IPS-NIHi7 (cell line): Measurements from ENCODE around the gene SLC6A11.
A peak's percentile ranks its signal among the peaks of the same experiment; 100 is the strongest.

Experiments
- DNase-seq: peaks from one replicate; pipeline ENCODE4 v3.0.0; 2012; ENCODE audit warnings: mixed read lengths; ENCODE audit errors: extremely low spot score

The SLC6A11 gene

DNA sequence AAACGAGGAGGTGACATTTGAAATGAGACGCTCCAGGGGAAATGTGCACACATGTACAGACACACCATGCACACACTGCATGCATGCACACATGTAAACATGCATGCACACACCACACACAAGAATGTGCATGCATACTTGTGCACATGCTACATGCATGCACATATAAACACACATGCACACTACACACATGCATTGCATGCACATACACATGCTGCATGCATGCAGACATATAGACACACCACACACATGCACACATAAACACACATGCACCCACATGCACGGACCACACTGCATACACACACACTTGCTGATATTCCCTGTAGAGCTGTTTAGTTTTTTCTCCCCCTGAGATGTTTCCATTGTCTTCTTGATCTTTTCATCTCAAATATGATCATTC lies 138.7 kb downstream of the SLC6A11 start:
- DNase-seq: no peak

DNA sequence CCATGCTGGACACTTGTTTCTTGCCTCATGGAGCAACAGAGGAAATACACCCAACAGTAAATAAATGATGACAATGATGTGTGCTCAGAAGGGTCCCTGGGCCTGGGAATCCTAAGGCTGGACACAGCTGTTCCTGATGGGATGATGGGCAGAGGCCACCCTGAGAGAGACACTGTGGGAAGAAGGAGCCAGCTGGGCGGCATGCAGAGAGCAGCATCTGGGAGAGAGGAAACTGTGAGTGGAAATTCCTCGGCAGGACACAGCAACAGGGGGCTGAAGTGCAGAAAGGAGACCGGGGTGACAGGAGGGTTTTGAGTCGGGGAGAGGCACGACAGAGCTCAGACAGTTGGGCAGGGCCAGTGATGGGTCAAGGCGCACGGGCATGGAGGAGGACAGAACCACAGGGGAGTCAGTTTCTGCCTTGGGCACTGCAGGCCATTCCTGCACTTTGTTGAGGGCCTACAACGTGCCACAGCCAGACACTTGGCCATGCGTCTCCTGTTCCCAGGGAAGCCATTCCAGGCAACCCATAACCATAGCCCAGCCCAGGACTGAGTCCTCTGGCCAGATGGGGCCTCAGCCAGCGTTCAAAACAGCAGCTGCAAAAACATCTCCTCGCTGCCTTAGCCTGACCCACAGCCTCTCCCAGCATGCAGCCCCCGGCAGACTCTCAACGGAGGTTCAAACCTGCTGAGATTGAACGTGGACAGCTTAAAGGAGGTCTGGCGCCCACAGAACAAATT lies 139.9 kb downstream of the SLC6A11 start:
- DNase-seq: no peak

DNA sequence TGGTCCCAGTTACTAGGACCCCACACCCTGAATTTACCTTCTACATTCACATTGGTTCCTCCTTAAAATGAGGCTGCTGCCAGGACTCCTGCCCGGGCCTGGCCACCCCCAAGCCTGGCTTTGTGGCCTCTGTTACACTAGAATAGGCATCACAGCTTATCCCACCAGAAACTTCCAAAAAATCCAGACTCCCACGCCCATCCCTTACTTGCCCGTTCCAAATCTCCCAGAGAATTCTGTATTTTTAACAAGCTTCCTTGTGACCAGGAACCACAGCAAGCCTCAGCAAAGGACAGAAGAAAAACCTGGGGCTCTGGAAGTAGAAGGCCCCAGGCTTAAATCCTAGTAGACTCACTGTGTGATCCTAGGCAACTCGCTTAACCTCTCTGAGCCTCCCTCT lies 140.5 kb downstream of the SLC6A11 start:
- DNase-seq: no peak

DNA sequence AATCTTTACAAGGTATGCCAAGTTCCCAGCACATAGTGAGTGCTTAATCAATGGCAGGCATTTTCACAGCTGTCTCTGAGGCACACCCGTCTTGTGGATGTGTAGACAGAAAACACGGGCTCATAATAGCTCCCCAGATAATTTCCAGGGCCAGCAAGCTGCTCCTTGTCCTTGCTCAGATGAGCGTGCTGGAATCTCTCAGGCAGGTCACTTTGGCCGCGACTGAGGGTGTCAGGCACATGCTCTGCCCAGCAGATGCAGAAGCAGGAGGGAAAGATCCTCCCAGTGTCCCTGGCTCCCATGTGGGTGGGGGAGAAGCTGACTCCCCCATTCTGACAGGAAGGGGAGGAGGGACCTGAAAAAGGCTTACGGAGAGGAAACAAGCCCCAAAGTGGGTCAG lies 141.0 kb downstream of the SLC6A11 start:
- DNase-seq: no peak

DNA sequence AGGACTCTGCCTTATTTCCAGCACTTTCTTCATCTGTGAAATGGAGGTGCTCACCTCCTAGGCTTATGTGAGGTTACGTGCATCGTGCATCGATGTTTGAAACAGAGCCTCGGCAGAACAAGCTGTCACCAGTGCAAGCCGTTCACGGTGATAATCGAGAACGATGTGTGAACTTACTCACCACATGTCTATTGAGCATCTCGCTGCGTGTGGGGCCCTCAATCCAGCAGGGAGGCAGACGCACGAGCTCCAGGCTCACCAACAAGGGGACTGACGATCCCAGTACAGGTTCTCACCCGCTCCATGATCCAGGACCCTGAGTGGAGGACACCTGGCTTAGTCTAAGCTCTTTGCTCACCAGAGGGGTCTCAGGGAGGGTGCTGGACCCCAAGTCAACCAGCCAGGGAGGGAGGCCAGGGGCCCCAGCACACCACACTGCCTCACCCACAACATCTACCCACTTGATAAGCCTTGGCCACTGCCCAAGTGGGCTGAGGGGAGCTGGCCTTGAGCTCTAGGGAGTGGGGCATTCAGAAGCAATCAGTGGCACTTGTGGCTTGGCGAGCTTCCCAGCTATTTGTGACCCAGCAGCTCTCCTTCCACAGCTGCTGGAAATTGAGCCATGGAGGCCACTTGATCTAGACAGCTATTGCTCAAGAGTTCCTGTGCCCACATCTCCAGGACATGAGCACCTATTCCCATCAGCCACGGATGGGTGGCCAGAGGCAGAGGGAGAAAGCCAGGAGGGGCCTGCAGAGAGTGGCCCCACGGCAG lies 142.1 kb downstream of the SLC6A11 start:
- DNase-seq: no peak

DNA sequence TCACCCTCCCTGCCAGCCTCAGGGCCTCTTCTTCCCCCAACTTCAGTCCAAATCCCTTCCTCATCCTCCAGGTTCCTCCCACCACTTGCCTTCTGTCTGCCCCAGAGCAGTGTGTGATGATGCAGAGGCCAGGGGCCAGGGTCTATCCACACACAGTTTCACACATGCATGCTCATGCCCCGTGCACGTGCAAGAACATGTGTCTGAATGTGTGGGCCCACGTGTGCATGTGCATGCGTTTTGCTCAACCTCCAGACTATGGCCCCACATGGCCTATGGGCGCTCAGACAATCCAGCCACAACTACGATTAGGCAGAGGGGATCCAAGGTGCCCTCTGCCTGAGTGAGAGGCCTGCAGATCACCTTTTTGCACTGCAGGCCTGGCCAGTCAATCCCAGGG lies 144.2 kb downstream of the SLC6A11 start:
- DNase-seq: no peak

DNA sequence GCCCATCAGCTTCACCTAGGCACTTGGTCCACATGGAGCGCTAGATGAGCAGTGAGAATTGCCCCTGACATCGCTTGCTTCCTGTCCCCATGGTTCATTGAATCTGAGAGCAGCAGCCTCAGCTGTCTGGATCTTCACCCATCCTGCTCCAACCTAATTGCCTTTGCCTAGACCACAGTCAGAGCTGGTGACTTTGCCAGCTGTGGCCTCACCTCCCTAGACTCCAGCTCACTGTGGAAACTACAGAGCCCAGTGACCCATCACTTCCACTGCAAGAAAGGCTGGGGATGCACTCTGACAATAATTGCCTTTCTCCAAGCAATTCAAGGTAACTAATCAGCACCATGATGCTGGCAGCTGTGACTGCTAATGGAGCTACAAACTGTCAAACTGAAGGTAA lies 145.9 kb downstream of the SLC6A11 start:
- DNase-seq: no peak

DNA sequence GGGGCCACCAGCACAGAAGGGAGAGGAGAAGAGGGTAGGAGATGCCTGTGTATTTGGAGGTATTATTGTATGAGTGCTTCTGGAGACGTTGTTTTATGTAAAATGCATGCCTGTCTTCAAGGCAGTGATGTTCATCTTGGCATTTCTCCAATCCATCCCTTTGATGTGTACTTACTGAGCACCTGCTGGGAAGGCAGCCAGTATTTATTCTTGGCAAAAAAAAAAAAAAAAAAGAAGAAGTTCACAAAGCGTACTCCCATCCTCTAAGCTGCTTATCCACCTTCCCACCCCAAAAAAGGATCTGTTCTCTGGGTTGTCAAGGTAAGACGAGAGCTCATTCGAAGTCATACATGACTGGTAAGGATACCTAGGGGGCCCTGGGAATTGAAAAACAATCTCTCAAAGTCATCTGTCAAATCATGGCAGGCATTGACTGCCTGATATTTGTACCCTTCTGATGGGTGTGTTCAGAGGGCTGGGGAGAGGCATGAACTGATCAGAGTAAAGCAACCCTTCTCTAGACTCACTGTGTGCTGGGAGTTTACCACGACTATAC lies 146.5 kb downstream of the SLC6A11 start:
- DNase-seq: no peak

DNA sequence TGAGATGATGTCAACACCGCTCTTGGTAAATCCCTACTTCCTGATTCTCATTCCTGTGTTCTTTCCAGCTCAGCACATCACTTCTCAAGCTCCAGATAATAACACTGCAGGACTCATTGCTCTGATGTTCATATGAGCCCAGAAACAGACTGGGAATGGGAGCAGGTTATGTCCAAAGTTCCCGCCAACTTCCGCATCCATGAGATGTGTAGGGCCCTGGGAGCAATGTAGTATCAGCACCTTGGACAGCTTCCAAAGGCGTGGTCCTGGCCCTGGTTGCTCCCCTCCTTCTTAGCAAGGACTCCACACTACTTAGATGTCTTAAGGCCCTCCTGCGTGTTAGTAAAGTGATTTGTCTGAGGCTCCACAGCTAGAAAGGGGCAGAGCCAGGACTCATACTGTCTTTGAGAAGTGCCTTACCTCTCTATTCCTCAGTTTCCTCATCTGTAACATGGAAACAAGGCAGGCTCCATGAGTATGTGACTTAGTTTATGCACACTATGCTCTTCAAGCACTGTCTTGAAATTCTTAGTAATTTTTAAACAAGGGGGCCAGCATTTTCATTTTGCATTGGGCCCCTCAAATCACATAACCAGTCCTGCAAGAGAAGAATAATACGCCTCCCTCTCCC lies 148.6 kb downstream of the SLC6A11 start:
- DNase-seq: peak; percentile 86

DNA sequence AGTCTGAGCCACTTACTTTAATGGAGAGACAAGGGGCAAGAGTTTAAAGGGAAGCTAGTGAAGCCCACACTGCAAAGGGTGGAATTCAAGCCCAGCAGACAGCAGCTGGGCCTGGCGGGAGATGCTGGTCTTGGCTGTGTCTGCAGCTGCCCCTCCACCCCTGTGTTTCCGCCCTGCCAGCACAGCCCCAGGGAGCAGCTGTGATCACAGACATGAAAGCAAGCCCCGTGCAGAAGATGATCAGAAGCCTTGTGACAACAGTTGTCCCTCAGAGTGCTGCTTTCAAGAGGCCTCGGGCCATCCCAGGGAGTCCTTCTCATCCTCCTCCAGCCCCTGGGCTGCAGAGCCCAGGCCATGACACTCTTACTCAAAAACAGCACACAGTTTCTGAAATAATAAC lies 152.4 kb downstream of the SLC6A11 start:
- DNase-seq: no peak

DNA sequence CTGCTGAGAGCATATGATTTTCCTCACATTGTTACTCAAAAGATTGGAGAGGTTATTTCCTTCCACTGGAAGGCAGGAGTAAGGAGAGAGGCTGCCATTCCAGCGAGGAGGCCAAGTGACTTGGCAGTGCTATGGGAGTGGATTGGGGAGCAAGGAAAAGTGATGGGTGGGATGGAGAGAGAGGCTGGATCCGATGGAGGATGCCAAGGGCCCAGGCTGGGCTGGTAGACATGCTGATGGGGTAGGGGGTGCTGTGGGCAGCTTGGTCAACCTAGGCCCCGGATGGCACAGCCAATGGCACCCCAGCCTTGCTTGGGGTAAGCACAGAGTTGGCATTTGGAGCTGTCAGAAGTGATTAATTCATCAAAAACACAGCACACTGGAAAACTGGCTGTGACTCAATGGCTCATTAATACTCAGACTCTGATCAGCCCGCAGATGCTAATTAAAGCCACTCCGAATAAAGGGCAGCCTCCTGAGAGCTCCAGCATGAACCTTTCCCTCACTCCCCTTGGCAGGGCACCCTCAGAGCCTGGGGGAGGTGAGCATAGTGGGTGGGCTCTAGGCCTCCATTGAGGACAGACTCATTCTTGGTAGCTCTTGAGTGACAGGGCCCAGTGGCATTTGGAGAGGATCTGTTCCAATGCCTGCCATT lies 154.4 kb downstream of the SLC6A11 start:
- no peak for DNase-seq

DNA sequence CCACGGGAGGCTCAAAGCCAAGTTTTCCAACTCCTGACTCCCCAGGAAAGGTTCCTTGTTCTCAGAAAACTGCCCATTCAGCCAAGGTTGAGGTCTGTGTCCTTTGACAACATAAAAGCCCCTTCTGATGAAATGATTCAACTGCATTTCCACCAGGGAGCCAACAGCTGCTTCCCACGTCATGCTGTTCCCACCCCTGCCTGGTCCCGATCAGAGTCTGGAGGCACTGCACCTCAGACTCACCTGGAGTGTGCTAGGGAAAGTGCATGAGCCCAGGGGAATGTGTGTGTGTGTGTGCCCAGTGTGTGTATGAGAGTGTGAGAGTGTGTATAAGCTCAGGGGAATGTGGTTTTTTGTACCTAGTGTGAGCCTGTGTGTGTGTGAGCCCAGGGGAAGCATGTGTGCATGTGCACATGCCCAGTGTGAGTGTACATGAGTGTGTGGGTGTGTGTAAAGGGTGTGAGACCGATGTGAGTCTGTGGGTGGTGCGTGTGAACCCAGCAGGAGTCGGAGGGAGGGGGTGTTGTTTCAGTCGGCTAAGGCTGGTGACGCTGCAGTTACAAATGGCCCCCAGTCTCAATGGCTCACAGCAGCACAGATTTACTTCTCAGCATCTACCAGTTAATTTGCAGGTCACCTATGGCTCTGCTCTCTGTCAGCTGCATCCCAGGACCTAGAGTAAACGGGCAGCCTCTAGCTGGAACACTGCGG lies 156.2 kb downstream of the SLC6A11 start:
- no peak for DNase-seq

DNA sequence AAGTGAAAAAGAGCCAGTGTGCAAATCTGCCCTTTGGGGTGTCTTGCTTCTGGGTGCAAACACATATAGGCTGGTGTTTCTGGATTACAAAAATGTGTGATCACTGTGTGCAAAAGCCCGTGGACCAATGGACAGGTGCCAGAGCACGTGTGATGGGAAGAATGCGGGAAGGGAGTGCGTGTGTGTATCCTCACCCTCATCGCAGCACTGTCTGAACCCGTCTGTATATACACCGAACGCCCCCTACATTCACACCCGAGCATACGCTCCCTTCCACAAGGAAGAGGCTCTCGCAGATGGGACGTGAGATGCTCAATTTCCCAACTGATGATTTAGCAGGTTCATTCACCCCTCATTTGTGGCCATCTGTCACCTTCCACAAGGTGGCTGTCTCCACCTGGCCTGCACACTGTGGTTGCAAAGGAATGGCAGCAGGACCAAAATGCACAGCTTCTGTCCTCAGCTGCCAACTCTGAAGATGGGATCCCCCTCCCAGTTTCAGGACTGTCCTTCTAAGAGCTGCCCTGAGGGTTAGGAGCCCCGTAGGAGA lies 157.1 kb downstream of the SLC6A11 start:
- no peak for DNase-seq

DNA sequence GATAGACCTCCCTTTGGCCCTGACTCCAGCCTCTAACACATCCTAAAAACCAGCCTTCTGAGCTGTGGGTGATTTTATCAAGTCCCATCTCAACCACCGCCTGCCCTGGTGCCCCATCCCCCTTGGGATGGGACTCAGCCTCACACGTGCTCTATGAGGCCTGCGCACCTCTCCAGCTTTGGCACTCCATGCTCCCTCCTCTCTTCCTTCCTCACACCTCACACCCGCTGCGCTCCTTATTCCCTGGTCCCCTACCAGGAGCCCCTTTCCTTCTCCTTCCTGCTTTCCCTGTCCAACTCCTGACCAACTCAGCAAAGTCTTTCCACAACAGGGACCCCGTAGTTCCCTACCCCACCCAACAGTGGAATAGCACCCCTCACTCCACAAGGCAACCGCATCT lies 158.1 kb downstream of the SLC6A11 start:
- no peak for DNase-seq

DNA sequence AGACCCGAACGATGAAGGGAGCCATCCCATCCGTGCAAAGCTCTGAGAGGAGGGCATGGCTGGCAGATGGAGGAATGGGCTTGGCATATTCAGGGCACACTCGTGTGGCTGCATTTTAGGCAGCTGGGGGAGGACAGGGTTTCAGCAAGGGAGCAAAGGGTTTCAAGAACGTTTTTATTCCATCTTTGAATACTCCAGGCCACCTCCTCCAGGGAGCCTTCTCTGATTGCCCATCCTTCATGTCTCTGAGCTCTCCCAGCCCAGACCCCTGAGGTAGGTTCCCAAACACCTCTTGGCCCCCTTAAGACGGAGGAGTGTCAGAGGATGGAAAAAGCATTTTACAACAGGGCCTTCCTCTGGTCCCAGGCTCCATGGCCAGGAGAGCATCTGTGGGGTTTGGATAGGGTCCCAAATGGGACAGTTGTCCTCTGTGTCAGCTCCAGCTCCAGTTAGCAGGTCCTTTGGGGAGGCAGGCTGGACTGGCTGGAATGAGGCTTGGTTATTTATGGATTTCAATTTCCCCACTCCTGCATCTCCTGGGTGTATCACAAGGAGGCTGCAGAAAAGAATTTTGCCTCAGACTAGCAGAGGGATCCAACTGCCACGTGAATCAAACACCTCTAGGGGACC lies 158.8 kb downstream of the SLC6A11 start:
- DNase-seq: no peak

DNA sequence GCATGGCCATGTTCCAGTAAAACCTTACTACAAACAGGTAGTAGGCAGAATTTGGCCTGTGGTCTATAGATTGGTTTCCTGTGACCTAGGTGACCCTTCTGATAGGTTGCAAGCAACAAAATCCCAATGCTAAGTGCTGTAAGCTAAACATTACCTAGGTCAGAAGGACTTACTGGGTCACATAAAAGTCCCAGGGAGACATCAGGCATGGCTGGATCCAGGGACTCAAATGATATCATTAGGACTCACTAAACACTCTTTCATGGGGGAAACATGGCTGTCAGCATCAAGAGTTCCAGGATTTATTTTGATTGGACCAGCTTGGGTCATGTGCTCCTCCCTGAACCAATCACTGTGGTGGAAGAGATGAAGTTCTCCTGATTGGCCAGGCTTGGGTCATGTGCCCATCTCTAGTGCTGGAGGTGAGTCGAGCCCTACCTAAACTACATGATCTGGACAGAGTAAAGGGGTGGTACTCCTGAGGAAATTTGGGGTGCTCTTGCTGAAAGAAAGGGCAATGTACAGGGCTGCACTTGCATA lies 159.7 kb downstream of the SLC6A11 start:
- DNase-seq: no peak

DNA sequence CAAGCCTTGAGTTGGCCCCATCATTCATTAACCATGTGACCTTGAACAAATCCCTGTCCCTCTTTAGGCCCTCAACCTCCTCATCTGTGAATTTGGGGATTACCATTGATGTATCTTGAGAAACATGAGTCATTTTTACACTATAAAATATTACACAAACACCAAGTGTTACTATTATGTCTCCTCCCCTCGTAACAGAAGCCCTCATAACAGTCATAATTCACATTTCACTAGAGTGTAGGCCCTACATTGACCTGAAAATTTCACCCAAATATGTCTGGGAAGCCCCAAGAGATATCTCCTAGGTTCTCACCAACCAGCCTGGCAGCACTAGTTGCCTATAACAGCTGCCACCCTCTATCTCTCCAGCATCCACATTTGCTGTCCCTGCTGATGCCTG lies 160.7 kb downstream of the SLC6A11 start:
- no peak for DNase-seq

DNA sequence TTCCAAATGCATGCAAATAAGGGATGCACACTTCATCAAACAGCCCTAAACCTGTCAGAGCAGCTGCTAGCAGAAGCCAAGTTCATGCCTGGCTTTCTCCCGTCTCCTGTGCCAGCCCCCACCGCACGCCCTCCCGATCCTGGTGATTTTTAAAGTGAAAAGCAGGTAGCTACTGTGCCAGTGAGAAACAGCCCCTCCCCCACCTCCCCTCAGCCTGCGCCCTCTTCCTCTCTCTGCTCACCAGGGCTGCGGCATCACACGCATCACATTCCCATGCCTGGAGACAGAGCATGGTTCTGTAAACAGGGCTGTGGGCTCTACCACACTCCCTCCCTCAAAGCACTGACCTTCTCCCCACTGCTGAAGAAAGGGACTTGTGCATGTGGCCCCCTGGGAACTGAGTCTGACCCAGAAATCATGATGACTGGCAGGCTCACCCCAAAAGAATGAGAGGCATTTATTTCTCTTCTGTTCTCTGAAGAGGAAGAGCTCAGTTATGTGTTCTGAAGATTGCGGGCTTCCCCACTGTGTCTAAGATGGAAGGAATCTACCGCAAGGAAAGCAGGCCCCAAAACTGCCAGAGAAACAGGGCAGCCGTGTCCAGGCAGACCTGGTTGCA lies 162.0 kb downstream of the SLC6A11 start:
- peak; percentile 33 for DNase-seq

DNA sequence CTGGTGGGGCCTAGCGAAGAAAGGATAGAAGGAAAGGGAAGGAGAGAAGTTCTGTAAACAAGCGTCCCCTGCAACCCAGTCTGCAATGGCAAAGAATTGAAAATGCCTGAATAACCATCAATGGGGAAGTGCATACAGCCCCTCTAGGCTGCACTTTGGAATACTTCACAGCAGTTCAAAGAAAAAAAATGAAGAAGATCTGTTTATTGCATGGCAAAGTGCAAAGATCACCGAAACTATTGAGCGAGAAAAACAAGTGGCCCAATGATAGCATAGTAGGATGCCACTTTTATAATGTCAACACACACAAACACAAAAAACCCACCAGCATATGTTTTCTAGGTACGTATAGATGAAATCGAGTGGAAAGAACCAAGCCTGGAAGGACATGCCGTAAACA lies 162.9 kb downstream of the SLC6A11 start:
- no peak for DNase-seq

DNA sequence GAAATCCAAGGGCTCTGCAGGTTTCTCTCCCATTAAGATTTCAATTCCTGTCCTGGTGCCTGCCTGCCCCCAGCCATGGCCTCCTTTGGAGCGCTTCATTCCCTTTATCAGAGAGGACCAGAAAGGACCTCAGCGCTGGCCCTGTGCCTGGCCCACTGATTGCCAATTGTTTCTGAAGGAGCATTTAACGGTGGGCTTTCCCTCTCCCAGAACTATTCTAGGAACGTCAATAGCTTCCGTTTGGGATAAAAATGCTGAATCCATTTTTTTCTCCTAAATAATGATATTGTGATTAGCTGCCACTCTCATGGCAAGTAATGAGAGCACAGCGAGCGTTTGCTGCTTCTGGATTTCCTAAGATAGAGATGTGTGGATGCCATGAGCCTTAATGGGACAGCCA lies 164.3 kb downstream of the SLC6A11 start:
- DNase-seq: no peak
